Peyer's patch (tissue), 4 donors: ENCODE results near the gene TNRC6B.

Source experiments
- CTCF ChIP-seq, 6 experiments: fragments of 450-650 bp in 4 of 6; fragments of 200-600 bp in 2 of 6; sonication (generic) in 1 of 6; IDR thresholded peaks; one replicate each; pipeline ENCODE4 v1.5.1; 2017 to 2019; ENCODE audit warnings: antibody characterized with exemption in 6 of 6, mild to moderate bottlenecking in 3 of 6, moderate library complexity in 1 of 6
- POLR2A ChIP-seq, 2 donors: fragments of 450-650 bp; IDR thresholded peaks; one replicate each; pipeline ENCODE4 v1.5.1; 2017; ENCODE audit warnings: antibody characterized with exemption in 2 of 2, mild to moderate bottlenecking in 2 of 2, moderate library complexity in 2 of 2

- no peak for TF ChIP-seq CTCF (IDR thresholded peaks at IDR 0.05)
- no peak for TF ChIP-seq POLR2A (IDR thresholded peaks at IDR 0.05)
Measured at GRCh38 chr22:40335358-40335757, 157.6 kb downstream of the TNRC6B start.
